HG03558 (cell line): ENCODE data around the gene PITRM1.

ENCODE experiments used
- ATAC-seq: cut with Tn5 transposase; IDR thresholded peaks from one replicate; pipeline ENCODE4 v1.9.1; 2021; ENCODE audit warnings: moderate number of reproducible peaks; ENCODE audit not compliant: unreplicated experiment; ENCODE audit errors: extremely low read depth

PITRM1 gene

GRCh38 chr10:3090388-3090787 is 82.2 kb downstream of the PITRM1 start:
- no peak for ATAC-seq
